Gastrocnemius medialis (tissue), 4 donors: Measurements from ENCODE around the gene ISM1.

ENCODE experiments used
- POLR2A ChIP-seq, 2 donors: fragments of 450-650 bp; IDR thresholded peaks; one replicate each; pipeline ENCODE4 v1.6.1; 2017; ENCODE audit warnings: antibody characterized with exemption in 2 of 2, mild to moderate bottlenecking in 2 of 2, moderate library complexity in 2 of 2
- TF ChIP-seq, protein P1 (sequence below), 5 experiments: fragments of 450-650 bp in 3 of 5; fragments of 200-600 bp in 2 of 5; sonication (generic) in 2 of 5; IDR thresholded peaks in 4 of 5; conservative IDR thresholded peaks in 1 of 5; 1 replicate in 4 of 5; 2 replicates in 1 of 5; pipeline ENCODE4 v1.5.1; 2016 to 2019; ENCODE audit warnings: antibody characterized with exemption in 5 of 5, mild to moderate bottlenecking in 3 of 5, moderate library complexity in 3 of 5

- TF ChIP-seq, protein P1, sequence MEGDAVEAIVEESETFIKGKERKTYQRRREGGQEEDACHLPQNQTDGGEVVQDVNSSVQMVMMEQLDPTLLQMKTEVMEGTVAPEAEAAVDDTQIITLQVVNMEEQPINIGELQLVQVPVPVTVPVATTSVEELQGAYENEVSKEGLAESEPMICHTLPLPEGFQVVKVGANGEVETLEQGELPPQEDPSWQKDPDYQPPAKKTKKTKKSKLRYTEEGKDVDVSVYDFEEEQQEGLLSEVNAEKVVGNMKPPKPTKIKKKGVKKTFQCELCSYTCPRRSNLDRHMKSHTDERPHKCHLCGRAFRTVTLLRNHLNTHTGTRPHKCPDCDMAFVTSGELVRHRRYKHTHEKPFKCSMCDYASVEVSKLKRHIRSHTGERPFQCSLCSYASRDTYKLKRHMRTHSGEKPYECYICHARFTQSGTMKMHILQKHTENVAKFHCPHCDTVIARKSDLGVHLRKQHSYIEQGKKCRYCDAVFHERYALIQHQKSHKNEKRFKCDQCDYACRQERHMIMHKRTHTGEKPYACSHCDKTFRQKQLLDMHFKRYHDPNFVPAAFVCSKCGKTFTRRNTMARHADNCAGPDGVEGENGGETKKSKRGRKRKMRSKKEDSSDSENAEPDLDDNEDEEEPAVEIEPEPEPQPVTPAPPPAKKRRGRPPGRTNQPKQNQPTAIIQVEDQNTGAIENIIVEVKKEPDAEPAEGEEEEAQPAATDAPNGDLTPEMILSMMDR (IDR thresholded peaks at IDR 0.05 in 4 of 5, conservative IDR thresholded peaks at IDR 0.05 in 1 of 5) = no peak
- no peak for TF ChIP-seq POLR2A (IDR thresholded peaks at IDR 0.05)
Measured at GRCh38 chr20:13313201-13313600, 92.1 kb downstream of the ISM1 start.
